HCT116 (cell line): ENCODE data around the gene ADAM21. TPM values are rescaled to one million over a fixed set of nuclear protein-coding genes. Genes with fewer than 3 reads are reported as not detected.
"Not testable (repeated sequence)": the region's sequence is repeated elsewhere in the genome, so short reads cannot be mapped to it uniquely, and the experiment has no call there.

ENCODE experiments used
- ATAC-seq: fragments of 200-7000 bp; cut with Tn5 transposase; 2 replicates; pipeline ENCODE4 v1.9.1; 2020; ENCODE audit warnings: mild to moderate bottlenecking, moderate library complexity
- BruUV-seq: library from RNA; stranded (reverse); fragments of 400-500 nt; replicated peaks from 2 replicates; lab custom pipeline; 2021; lab: Mats Ljungman, UMichigan
- CTCF ChIA-PET: fragments of 300-600 bp; sonication (Branson Sonifier 250); formaldehyde crosslinking; loops from one replicate; lab custom pipeline; 2021; ENCODE audit warnings: antibody characterized with exemption; lab: Charles Lee
- POLR2A ChIA-PET: fragments of 300-600, 350-600 bp; sonication (Branson Sonifier 250); formaldehyde crosslinking; loops from one replicate; lab custom pipeline; 2021; ENCODE audit warnings: antibody characterized with exemption; lab: Charles Lee
- RAD21 ChIA-PET, 2 experiments: fragments of 300-600 bp; sonication (Branson Sonifier 250); formaldehyde crosslinking; loops; one replicate each; lab custom pipeline; 2023; ENCODE audit warnings: low total read pairs in 2 of 2; ENCODE audit not compliant: uncharacterized antibody in 2 of 2, unreplicated experiment in 2 of 2, low non-redundant PET in 1 of 2; lab: Charles Lee
- DNase-seq: peaks from one replicate; pipeline ENCODE4 v3.0.0-alpha.2; 2010; ENCODE audit warnings: low read depth, low spot score
- H2AFZ ChIP-seq: fragments of 200-600 bp; shearing (Covaris generic), sonication (generic); 2 replicates; pipeline ENCODE4 v1.6.1; 2017; ENCODE audit warnings: low read depth, mixed run types, mixed read lengths, antibody characterized with exemption, low read length; ENCODE audit not compliant: poor library complexity, severe bottlenecking
- H3K27ac ChIP-seq: 2 replicates; pipeline ENCODE4 v1.5.1; 2012; ENCODE audit warnings: low read depth, low read length
- H3K27me3 ChIP-seq: fragments of 200-600 bp; sonication (generic); 2 replicates; pipeline ENCODE4 v1.6.1; 2016; ENCODE audit warnings: mixed run types, low read length, mixed read lengths; ENCODE audit not compliant: insufficient read depth
- H3K36me3 ChIP-seq, 2 experiments: fragments of 200-500 bp in 1 of 2; fragments of 200-600 bp in 1 of 2; sonication (Bioruptor generic) in 1 of 2; sonication (generic) in 1 of 2; 2 replicates each; pipeline versions ENCODE4 v1.5.1 to v1.6.1; 2014 to 2016; ENCODE audit warnings: low read length in 2 of 2, inconsistent platforms in 1 of 2, mixed read lengths in 1 of 2, mixed run types in 1 of 2; ENCODE audit not compliant: insufficient read depth in 2 of 2, control insufficient read depth in 1 of 2
- H3K4me1 ChIP-seq, 2 experiments: fragments of 200-600 bp in 1 of 2; sonication (generic) in 1 of 2; 2 replicates each; pipeline versions ENCODE4 v1.5.1 to v1.6.1; 2012 to 2017; ENCODE audit warnings: low read length in 2 of 2, inconsistent platforms in 1 of 2, mild to moderate bottlenecking in 1 of 2, mixed read lengths in 1 of 2, mixed run types in 1 of 2, moderate library complexity in 1 of 2; ENCODE audit not compliant: insufficient read depth in 2 of 2, control insufficient read depth in 1 of 2
- H3K4me2 ChIP-seq: fragments of 200-600 bp; sonication (generic); 2 replicates; pipeline ENCODE4 v1.6.1; 2017; ENCODE audit warnings: mixed run types, low read length, mixed read lengths
- H3K4me3 ChIP-seq, 2 experiments: fragments of 200-600 bp in 1 of 2; sonication (generic) in 1 of 2; replicated peaks in 1 of 2; 2 replicates each; pipeline ENCODE4 v1.5.1; 2011 to 2016; ENCODE audit warnings: low read length in 2 of 2, control low read depth in 1 of 2, low read depth in 1 of 2, mild to moderate bottlenecking in 1 of 2, mixed read lengths in 1 of 2, mixed run types in 1 of 2
- H3K79me2 ChIP-seq: fragments of 200-600 bp; sonication (generic); 2 replicates; pipeline ENCODE4 v1.6.1; 2017; ENCODE audit warnings: mild to moderate bottlenecking, mixed run types, low read length, moderate library complexity, mixed read lengths; ENCODE audit not compliant: insufficient read depth
- H3K9ac ChIP-seq: fragments of 200-600 bp; sonication (generic); 2 replicates; pipeline ENCODE4 v1.6.1; 2016; ENCODE audit warnings: low read length, mixed read lengths
- H3K9me2 ChIP-seq: fragments of 200-600 bp; sonication (generic), shearing (Covaris generic); 2 replicates; pipeline ENCODE4 v1.6.1; 2017; ENCODE audit warnings: mixed run types, mild to moderate bottlenecking, moderate library complexity; ENCODE audit not compliant: insufficient read depth
- H3K9me3 ChIP-seq, 2 experiments: fragments of 200-500 bp in 1 of 2; fragments of 200-600 bp in 1 of 2; sonication (Bioruptor generic) in 1 of 2; sonication (generic) in 1 of 2; 2 replicates each; pipeline ENCODE4 v1.6.1; 2014 to 2017; ENCODE audit warnings: low read length in 2 of 2, mixed read lengths in 2 of 2, inconsistent platforms in 1 of 2, low read depth in 1 of 2, mild to moderate bottlenecking in 1 of 2, mixed run types in 1 of 2, moderate library complexity in 1 of 2; ENCODE audit not compliant: control insufficient read depth in 1 of 2, insufficient read depth in 1 of 2
- H4K20me1 ChIP-seq: fragments of 200-600 bp; sonication (generic), shearing (Covaris generic); 2 replicates; pipeline ENCODE4 v1.6.1; 2017; ENCODE audit warnings: mixed run types, mild to moderate bottlenecking, moderate library complexity; ENCODE audit not compliant: insufficient read depth
- ZFX ChIP-seq: fragments of 450-650 bp; IDR thresholded peaks from 2 replicates; pipeline ENCODE4 v1.6.1; 2017
- ZNF274 ChIP-seq: fragments of 200-500 bp; sonication (Bioruptor generic); IDR thresholded peaks from 2 replicates; pipeline ENCODE4 v1.6.1; 2014; ENCODE audit warnings: mild to moderate bottlenecking, low read depth, low read length, inconsistent platforms
- intact Hi-C: fragments of 100-400 bp; cut with micrococcal nuclease; formaldehyde crosslinking; loops from 2 replicates; pipeline ENCODE4 v1.10.0; 2022
- total RNA-seq: library from RNA; stranded (reverse); gene quantifications from one replicate; pipeline ENCODE4 v1.2.1, GENCODE V29; 2021; ENCODE audit not compliant: unreplicated experiment
- TF ChIP-seq, protein P1 (sequence below): IDR thresholded peaks from 2 replicates; pipeline ENCODE4 v1.6.1; 2012
- TF ChIP-seq, protein P2 (sequence below), 3 experiments: fragments of 200-600 bp in 1 of 3; sonication (generic) in 1 of 3; IDR thresholded peaks in 2 of 3; conservative IDR thresholded peaks in 1 of 3; 2 replicates each; pipeline ENCODE4 v1.5.1; 2012 to 2017; ENCODE audit warnings: low read depth in 2 of 3, low read length in 2 of 3, antibody characterized with exemption in 1 of 3, borderline replicate concordance in 1 of 3, control low read depth in 1 of 3, mild to moderate bottlenecking in 1 of 3, mixed read lengths in 1 of 3, mixed run types in 1 of 3, moderate library complexity in 1 of 3; ENCODE audit not compliant: insufficient read depth in 1 of 3

Gene ADAM21
- total RNA-seq, 1 experiment from 2014 or later = 0.98 TPM

DNA sequence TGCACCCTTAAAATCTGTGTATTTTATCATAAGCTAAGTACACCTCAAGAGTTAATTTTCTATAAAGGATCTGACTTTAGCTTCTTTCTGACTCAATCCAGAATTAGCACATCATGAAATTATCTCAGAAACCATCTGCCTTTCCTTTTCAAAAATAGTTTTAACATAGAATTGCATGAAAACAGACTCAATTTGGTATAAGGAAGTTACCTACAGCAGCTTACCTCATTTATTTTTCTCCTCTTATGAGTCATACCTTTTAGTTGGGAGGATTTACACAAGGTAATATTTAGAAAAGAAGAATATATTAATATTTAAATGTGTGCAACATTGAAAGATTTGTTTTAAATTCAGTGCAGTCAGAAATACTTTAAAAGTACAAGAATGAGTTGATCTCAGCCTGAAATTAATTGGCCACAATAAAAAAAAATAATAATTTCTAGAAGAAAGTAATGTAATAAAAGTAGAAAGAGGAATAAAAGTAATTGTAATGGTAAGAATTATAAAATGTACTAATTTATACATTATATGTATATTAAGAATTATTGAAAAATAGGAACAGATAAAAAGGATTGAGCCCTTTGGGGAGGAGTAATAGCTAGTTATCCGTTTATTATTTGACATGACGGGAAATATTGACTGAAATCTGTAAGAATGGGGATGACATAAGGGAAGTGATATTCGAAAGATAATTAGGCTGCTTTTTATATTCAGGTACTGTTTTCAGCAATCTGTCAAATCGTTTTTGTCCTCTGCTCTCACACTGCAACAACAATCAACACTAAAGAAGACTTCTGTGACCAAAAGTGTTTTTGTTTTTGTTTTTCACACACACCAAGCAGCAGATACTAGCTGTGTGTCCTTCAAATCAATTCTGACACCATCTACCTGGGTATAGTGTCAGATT, 20.5 kb downstream of the ADAM21 start:
- DNase-seq = no peak
- H3K4me2 ChIP-seq = no peak overlapping the region
- no peak overlapping the region for H3K4me3 ChIP-seq
- no peaks in the 10 kb centered on the region for H3K9me3 ChIP-seq
- BruUV-seq = no TSS peak
- RAD21 ChIA-PET = no interaction called here
- H3K27me3 ChIP-seq = no peaks in the 10 kb centered on the region
- no peaks in the 10 kb centered on the region for H3K4me1 ChIP-seq
- H4K20me1 ChIP-seq = no peaks in the 10 kb centered on the region
- no peaks in the 10 kb centered on the region for H3K9me2 ChIP-seq
- no peak overlapping the region for H3K27ac ChIP-seq
- no peak overlapping the region for H3K9ac ChIP-seq
- no peak overlapping the region for H2AFZ ChIP-seq
- POLR2A ChIA-PET = no interaction called here
- H3K79me2 ChIP-seq = no peaks in the 10 kb centered on the region
- CTCF ChIA-PET = no interaction called here
- TF ChIP-seq ZFX (no peak), ZNF274 (no peak)
- intact Hi-C loops = no loop called here
- ATAC-seq = no peak
- no peaks in the 10 kb centered on the region for H3K36me3 ChIP-seq

DNA sequence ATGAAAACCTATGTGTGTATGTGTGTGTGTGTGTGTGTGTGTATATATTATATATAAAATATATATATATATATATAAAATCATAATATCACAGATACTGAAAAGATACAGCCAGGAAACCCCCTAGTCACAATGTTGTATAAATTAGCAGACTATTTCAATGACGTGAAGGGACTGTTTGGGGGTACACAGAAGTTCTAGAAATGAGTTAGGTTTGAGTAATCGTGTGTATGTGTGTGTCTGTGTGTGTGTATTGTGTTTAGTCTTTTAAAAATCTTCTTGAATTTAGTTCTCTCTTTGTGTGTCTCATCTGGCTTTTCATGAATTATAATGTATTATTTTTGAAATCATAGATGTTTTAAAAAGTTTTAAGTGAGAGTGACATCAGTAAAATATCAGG, 21.9 kb downstream of the ADAM21 start:
- ChIA-PET RAD21 (no interaction called here), CTCF (no interaction called here), POLR2A (no interaction called here)
- BruUV-seq = no TSS peak
- no peaks in the 10 kb centered on the region for H3K27me3 ChIP-seq
- H3K9me2 ChIP-seq = no peaks in the 10 kb centered on the region
- no peak overlapping the region for H3K4me3 ChIP-seq
- intact Hi-C loops = no loop called here
- H3K9me3 ChIP-seq = no peaks in the 10 kb centered on the region
- ATAC-seq (no peak), DNase-seq (no peak)
- H3K36me3 ChIP-seq = no peaks in the 10 kb centered on the region
- TF ChIP-seq, protein P1, sequence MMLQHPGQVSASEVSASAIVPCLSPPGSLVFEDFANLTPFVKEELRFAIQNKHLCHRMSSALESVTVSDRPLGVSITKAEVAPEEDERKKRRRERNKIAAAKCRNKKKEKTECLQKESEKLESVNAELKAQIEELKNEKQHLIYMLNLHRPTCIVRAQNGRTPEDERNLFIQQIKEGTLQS = no peak
- TF ChIP-seq, protein P2, sequence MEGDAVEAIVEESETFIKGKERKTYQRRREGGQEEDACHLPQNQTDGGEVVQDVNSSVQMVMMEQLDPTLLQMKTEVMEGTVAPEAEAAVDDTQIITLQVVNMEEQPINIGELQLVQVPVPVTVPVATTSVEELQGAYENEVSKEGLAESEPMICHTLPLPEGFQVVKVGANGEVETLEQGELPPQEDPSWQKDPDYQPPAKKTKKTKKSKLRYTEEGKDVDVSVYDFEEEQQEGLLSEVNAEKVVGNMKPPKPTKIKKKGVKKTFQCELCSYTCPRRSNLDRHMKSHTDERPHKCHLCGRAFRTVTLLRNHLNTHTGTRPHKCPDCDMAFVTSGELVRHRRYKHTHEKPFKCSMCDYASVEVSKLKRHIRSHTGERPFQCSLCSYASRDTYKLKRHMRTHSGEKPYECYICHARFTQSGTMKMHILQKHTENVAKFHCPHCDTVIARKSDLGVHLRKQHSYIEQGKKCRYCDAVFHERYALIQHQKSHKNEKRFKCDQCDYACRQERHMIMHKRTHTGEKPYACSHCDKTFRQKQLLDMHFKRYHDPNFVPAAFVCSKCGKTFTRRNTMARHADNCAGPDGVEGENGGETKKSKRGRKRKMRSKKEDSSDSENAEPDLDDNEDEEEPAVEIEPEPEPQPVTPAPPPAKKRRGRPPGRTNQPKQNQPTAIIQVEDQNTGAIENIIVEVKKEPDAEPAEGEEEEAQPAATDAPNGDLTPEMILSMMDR (IDR thresholded peaks at IDR 0.05 in 2 of 3, conservative IDR thresholded peaks at IDR 0.05 in 1 of 3; ENCODE audit: borderline replicate concordance in 1 of 3, insufficient read depth in 1 of 3, low read depth in 2 of 3, low read length in 2 of 3) = no peak
- no peak overlapping the region for H2AFZ ChIP-seq
- H3K4me1 ChIP-seq = no peaks in the 10 kb centered on the region
- H3K9ac ChIP-seq = no peak overlapping the region
- H3K27ac ChIP-seq = no peak overlapping the region
- H3K79me2 ChIP-seq = no peaks in the 10 kb centered on the region
- H3K4me2 ChIP-seq = no peak overlapping the region
- no peaks in the 10 kb centered on the region for H4K20me1 ChIP-seq

DNA sequence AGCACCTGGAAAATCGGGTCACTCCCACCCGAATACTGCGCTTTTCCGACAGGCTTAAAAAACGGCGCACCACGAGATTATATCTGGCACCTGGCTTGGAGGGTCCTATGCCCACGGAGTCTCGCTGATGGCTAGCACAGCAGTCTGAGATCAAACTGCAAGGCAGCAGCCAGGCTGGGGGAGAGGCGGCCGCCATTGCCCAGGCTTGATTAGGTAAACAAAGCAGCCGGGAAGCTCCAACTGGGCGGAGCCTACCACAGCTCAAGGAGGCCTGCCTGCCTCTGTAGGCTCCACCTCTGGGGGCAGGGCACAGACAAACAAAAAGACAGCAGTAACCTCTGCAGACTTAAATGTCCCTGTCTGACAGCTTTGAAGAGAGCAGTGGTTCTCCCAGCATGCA, 23.5 kb downstream of the ADAM21 start:
- H3K79me2 ChIP-seq, CTCF ChIA-PET, H3K9me2 ChIP-seq, POLR2A ChIA-PET, H3K9me3 ChIP-seq, H4K20me1 ChIP-seq, H3K4me1 ChIP-seq, H2AFZ ChIP-seq, H3K9ac ChIP-seq, DNase-seq, H3K27me3 ChIP-seq, ATAC-seq, intact Hi-C loops, H3K4me3 ChIP-seq, RAD21 ChIA-PET, H3K27ac ChIP-seq, H3K4me2 ChIP-seq, H3K36me3 ChIP-seq, BruUV-seq: not testable (repeated sequence)
